Measurements from ENCODE around the gene DPRX. TPM values are rescaled to one million over a fixed set of nuclear protein-coding genes. Genes with fewer than 3 reads are reported as not detected.

Gene DPRX
- total RNA-seq, 1 donor: not detected

DNA sequence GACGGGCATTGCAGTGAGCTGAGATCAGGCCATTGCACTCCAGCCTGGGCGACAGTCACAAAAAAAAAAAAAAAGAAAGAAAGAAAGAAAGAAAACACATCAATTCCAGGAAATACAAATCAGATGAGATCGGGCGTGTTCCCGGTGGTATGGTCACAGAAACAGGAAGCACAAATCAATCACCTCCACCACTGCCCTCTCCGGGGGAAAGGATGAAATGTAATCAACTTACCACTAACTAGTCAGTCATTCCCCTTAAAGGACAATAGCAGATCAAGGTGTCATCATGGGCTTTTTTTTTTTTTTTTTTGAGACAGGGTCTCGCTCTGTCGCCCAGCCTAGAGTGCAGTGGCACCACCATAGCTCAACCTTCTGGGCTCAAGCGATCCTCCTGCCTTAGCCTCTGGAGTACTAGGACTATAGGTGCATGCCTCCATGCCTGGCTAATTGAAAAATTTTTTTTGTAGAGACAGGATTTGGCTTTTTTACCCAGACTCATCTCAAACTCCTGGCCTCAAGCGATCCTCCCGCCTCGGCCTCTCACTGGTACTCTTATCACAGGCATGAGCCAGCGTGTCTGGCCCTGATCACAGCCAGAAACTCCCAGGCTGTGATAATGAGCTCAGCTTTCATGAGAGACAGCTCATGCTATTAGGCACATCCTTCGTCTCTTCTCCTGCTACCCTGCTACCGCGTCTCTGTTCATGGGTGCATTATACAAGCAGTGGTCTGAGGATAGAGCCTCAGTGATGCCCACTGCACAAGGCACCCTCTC, 6.8 kb upstream of the DPRX start:
- no peak for TF ChIP-seq CTCF (IDR thresholded peaks at IDR 0.05; ENCODE audit: insufficient read depth, low read length)
- DNase-seq (ENCODE audit: low read depth): no peak
- no peak overlapping the region for H3K4me3 ChIP-seq (ENCODE audit: low read depth, low read length)

- TF ChIP-seq CTCF (IDR thresholded peaks at IDR 0.05; ENCODE audit: insufficient read depth, low read length): no peak
- no peak for DNase-seq (ENCODE audit: low read depth)
These were observed 5.3 kb upstream of the DPRX start for GRCh38 chr19:53626486-53626885.

GRCh38 chr19:53626976-53627375, 4.8 kb upstream of the DPRX start:
- no peak overlapping the region for H3K4me3 ChIP-seq (ENCODE audit: low read depth, low read length)
- DNase-seq (ENCODE audit: low read depth): no peak

More at GRCh38 chr19:53626486-53626885, 5.3 kb upstream of the DPRX start:
- no peak overlapping the region for H3K4me3 ChIP-seq (ENCODE audit: low read depth, low read length)

GRCh38 chr19:53634768-53635167, 3.0 kb downstream of the DPRX start:
- no peak for TF ChIP-seq CTCF (IDR thresholded peaks at IDR 0.05; ENCODE audit: insufficient read depth, low read length)
- DNase-seq (ENCODE audit: low read depth): no peak

More at GRCh38 chr19:53626976-53627375, 4.8 kb upstream of the DPRX start:
- no peak for TF ChIP-seq CTCF (IDR thresholded peaks at IDR 0.05; ENCODE audit: insufficient read depth, low read length)

DNA sequence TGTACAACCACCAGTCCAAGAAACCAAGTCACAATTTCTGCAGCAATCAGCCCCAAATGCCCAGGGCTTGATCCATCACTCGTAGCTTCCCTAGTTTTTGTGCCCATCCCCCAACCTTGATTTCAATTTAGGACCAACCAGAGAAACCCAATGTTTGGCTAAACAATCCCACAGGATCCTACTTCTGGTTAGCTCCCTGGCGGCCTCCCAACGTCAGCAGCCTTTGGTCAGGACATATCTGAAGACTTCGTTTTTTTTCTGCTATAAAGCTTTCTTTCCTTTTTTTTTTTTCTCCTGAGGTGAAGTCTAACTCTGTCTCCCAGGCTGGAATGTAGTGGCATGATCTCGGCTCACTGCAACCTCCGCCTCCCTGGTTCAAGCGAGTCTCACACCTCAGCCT, 7.7 kb downstream of the DPRX start:
- no peak for DNase-seq (ENCODE audit: low read depth)

More at GRCh38 chr19:53634768-53635167, 3.0 kb downstream of the DPRX start:
- no peak overlapping the region for H3K4me3 ChIP-seq (ENCODE audit: low read depth, low read length)

DNA sequence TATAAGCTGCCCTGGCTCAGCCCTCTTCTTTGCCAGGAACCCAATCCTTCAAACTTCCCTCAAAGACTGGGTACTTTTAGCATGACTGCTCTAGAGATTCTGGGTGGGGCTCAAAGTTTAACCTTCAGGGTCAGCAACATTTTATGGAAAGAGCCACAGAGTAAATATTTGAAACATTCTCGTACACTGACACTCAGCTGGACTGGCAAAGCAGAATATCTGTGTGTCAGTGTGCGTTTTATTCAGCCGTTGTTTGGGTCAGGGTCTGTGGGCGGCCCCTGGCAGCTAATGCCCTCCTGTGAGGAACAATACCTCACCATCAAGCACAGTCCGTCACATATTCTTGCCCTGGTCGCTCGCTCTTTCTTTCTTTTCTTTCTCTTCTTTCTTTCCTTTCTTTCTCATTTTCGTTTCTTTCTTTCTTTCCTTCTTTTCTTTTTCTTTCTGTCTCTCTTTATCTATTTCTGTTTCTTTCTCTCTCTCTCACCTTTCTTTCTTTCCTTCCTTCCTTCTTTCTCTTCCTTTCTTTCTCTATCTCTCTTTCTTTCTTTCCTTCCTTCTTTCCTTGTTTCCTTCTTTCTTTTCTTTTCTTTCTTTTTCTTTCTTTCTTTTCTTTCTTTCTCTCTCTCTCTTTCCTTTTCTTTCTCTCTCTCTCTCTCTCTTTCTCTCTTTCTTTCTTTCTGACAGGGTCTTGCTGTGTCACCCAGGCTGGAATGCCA, 10.7 kb downstream of the DPRX start:
- H3K4me3 ChIP-seq (ENCODE audit: low read depth, low read length): no peak overlapping the region
- TF ChIP-seq CTCF (IDR thresholded peaks at IDR 0.05; ENCODE audit: insufficient read depth, low read length): no peak

More for the DNA sequence above, 7.7 kb downstream of the DPRX start:
- TF ChIP-seq CTCF (IDR thresholded peaks at IDR 0.05; ENCODE audit: insufficient read depth, low read length): no peak
- H3K4me3 ChIP-seq (ENCODE audit: low read depth, low read length): no peak overlapping the region

More for the DNA sequence above, 10.7 kb downstream of the DPRX start:
- DNase-seq (ENCODE audit: low read depth): no peak

Measured in fibroblast of the aortic adventitia (primary cell).